Mesenchymal stem cell (in vitro differentiated cells and primary cell): Measurements from ENCODE around the gene CENPI.
A peak's percentile ranks its signal among the peaks of the same experiment; 100 is the strongest.

Experiments used
- DNase-seq: peaks from one replicate; pipeline ENCODE4 v3.0.0-alpha.2; 2013
- H2AFZ ChIP-seq: one replicate; pipeline ENCODE4 v1.6.1; 2013; ENCODE audit warnings: low read depth, mild to moderate bottlenecking, control low read depth, inconsistent platforms, low read length, moderate library complexity
- H2AK5ac ChIP-seq: 2 replicates; pipeline ENCODE4 v1.6.1; 2013; ENCODE audit warnings: low read length, moderate library complexity, mild to moderate bottlenecking, inconsistent platforms; ENCODE audit not compliant: severe bottlenecking
- H2BK120ac ChIP-seq: one replicate; pipeline ENCODE4 v1.6.1; 2013; ENCODE audit warnings: low read depth, mild to moderate bottlenecking, inconsistent platforms, low read length, moderate library complexity
- H2BK12ac ChIP-seq, 2 experiments: one replicate each; pipeline ENCODE4 v1.6.1; 2013; ENCODE audit warnings: inconsistent platforms in 2 of 2, low read length in 2 of 2, mild to moderate bottlenecking in 2 of 2, moderate library complexity in 2 of 2, control low read depth in 1 of 2
- H2BK15ac ChIP-seq: one replicate; pipeline ENCODE4 v1.6.1; 2013; ENCODE audit warnings: mild to moderate bottlenecking, low read depth, inconsistent platforms; ENCODE audit not compliant: poor library complexity, severe bottlenecking
- H2BK5ac ChIP-seq: 2 replicates; pipeline ENCODE4 v1.6.1; 2013; ENCODE audit warnings: low read depth, mild to moderate bottlenecking, low read length, control low read depth, inconsistent platforms; ENCODE audit not compliant: poor library complexity, severe bottlenecking
- H3K14ac ChIP-seq, 2 experiments: one replicate each; pipeline ENCODE4 v1.6.1; 2013; ENCODE audit warnings: inconsistent platforms in 2 of 2, low read length in 2 of 2, control low read depth in 1 of 2, mild to moderate bottlenecking in 1 of 2, moderate library complexity in 1 of 2
- H3K18ac ChIP-seq, 2 experiments: one replicate each; pipeline ENCODE4 v1.6.1; 2013; ENCODE audit warnings: inconsistent platforms in 2 of 2, low read length in 2 of 2, control low read depth in 1 of 2, low read depth in 1 of 2, mild to moderate bottlenecking in 1 of 2
- H3K23ac ChIP-seq, 2 experiments: one replicate each; pipeline ENCODE4 v1.6.1; 2013; ENCODE audit warnings: inconsistent platforms in 2 of 2, low read length in 2 of 2, mild to moderate bottlenecking in 2 of 2, moderate library complexity in 2 of 2, control low read depth in 1 of 2
- H3K27ac ChIP-seq: 2 replicates; pipeline ENCODE4 v1.5.1; 2013; ENCODE audit warnings: mild to moderate bottlenecking, moderate library complexity, low read length, control low read depth, inconsistent platforms; ENCODE audit not compliant: poor library complexity, severe bottlenecking
- H3K27me3 ChIP-seq, 2 experiments: 2 replicates each; pipeline versions ENCODE4 v1.6.1 to v1.7.0; 2013; ENCODE audit warnings: low read length in 2 of 2, mild to moderate bottlenecking in 2 of 2, moderate library complexity in 2 of 2, control low read depth in 1 of 2, inconsistent platforms in 1 of 2; ENCODE audit not compliant: control insufficient read depth in 1 of 2, insufficient read depth in 1 of 2
- H3K36me3 ChIP-seq, 2 experiments: 2 replicates each; pipeline versions ENCODE4 v1.6.1 to v1.7.0; 2013; ENCODE audit warnings: low read length in 2 of 2, control low read depth in 1 of 2, inconsistent platforms in 1 of 2, low read depth in 1 of 2, mild to moderate bottlenecking in 1 of 2; ENCODE audit not compliant: insufficient read depth in 2 of 2, control insufficient read depth in 1 of 2
- H3K4ac ChIP-seq, 2 experiments: one replicate each; pipeline ENCODE4 v1.6.1; 2013; ENCODE audit warnings: inconsistent platforms in 2 of 2, low read length in 2 of 2, mild to moderate bottlenecking in 2 of 2, moderate library complexity in 2 of 2, control low read depth in 1 of 2, low read depth in 1 of 2
- H3K4me1 ChIP-seq: 2 replicates; pipeline ENCODE4 v1.6.1; 2013; ENCODE audit warnings: low read depth, low read length, control low read depth; ENCODE audit not compliant: control insufficient read depth, insufficient read depth
- H3K4me2 ChIP-seq: 2 replicates; pipeline ENCODE4 v1.6.1; 2013; ENCODE audit warnings: low read length, mild to moderate bottlenecking, inconsistent platforms; ENCODE audit not compliant: poor library complexity, severe bottlenecking
- H3K4me3 ChIP-seq, 2 experiments: 2 replicates each; pipeline versions ENCODE4 v1.5.1 to v1.7.0; 2013; ENCODE audit warnings: low read length in 2 of 2, mild to moderate bottlenecking in 2 of 2, control low read depth in 1 of 2, low read depth in 1 of 2; ENCODE audit not compliant: insufficient read depth in 1 of 2
- H3K79me1 ChIP-seq: replicated peaks from 2 replicates; pipeline ENCODE4 v1.6.1; 2013; ENCODE audit warnings: mild to moderate bottlenecking, control low read depth, low read length, inconsistent platforms; ENCODE audit not compliant: poor library complexity, severe bottlenecking
- H3K9ac ChIP-seq: 2 replicates; pipeline ENCODE4 v1.7.0; 2013; ENCODE audit warnings: mild to moderate bottlenecking, low read length, moderate library complexity
- H3K9me3 ChIP-seq: 2 replicates; pipeline ENCODE4 v1.7.0; 2013; ENCODE audit warnings: mild to moderate bottlenecking, low read length; ENCODE audit not compliant: control insufficient read depth
- H4K8ac ChIP-seq: one replicate; pipeline ENCODE4 v1.6.1; 2013; ENCODE audit warnings: inconsistent platforms, mild to moderate bottlenecking, low read length, moderate library complexity
- H4K91ac ChIP-seq: one replicate; pipeline ENCODE4 v1.6.1; 2013; ENCODE audit warnings: mild to moderate bottlenecking, low read length, inconsistent platforms
- WGBS: methylation state at CpG from one replicate; pipeline ENCODE4 v1.1.7; 2013; ENCODE audit warnings: mixed read lengths; 5-methylcytosine and 5-hydroxymethylcytosine counted together

CENPI gene

DNA sequence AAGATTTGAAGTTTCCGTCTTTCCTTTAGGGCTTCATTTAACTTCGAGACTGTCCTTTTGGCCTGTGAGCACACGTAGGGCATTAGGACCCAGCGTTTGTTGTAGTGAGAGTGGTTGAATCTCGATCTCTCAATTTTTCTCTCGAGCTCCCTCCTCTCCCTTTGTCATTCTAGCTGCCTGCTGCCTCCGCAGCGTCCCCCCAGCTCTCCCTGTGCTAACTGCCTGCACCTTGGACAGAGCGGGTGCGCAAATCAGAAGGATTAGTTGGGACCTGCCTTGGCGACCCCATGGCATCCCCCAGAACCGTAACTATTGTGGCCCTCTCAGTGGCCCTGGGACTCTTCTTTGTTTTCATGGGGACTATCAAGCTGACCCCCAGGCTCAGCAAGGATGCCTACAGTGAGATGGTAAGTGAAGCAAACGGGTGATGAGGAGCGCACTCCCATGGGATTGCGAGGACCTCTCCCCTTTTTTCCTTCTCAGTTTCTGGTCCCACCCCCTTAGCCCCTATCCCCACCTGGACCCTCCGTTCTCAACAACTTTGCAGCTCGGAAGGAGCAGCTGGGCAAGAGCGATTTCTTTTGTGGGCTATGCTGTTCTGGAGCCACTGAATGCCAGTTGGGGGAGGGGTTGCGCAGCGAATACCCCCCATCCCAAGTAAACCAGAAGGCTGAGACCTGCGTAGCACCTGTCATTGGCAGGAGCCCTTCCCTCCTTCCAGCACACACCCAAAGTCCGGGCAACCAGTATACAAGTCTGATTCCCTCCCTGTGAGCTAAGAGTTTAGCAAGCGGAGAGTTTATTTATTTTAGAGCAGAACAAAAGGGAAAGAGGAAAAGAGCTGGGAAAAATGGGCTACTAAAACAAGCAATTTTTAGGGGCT, 19.0 kb upstream of the CENPI start, which contains the start of gene TMEM35A:
Gene TMEM35A, plus strand, starts transcription at position 164 of the 883 bp plus-strand sequence. Its CDS starts 124 bp downstream, at position 288.
- no peak within 1 kb of the TSS for H2BK12ac ChIP-seq

DNA sequence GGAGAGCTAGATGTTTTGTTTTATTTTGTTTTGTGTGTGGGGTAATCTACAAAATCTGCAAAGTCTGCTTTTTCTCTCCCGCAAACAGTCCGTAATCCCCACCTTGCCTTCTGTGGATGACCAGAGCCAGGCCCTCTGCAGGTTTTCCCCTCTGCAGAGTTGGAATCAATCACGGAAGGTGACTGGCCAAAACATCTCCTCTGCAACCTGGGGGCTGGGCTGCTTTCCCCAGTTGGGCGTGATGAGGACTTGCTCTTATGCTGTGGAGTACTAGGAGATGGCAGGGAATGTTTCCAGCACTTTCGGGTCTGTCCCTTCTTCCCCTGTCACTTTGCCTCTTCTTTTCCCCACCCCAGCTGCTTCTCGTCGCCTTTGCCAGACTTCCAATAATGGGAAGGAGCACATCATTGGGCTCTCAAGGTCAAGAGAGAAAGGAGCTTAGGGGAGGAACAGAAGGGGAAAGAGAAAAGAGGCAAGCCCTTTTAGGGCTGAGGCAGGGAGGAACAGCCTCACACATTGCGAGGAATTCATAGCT, 18.2 kb upstream of the CENPI start:
- Histone ChIP-seq H3K4me3 (peak overlapping the region in 1 of 2 experiments; percentile 84), H3K27ac (no peak overlapping the region), H3K18ac (no peak overlapping the region), H3K79me1 (no peaks in the 10 kb centered on the region), H3K14ac (no peak overlapping the region), H3K4ac (no peak overlapping the region), H2BK5ac (no peak overlapping the region), H3K4me2 (no peak overlapping the region), H2BK120ac (no peak overlapping the region), H3K36me3 (no peaks in the 10 kb centered on the region), H3K27me3 (peaks cover 4% of the 10 kb centered on the region in 2 experiments), H3K4me1 (no peaks in the 10 kb centered on the region), H2AK5ac (no peak overlapping the region), H4K91ac (no peak overlapping the region), H3K9me3 (no peaks in the 10 kb centered on the region), H3K9ac (peak overlapping the region; percentile 78), H2AFZ (no peak overlapping the region), H3K23ac (no peak overlapping the region), H4K8ac (no peak overlapping the region), H2BK15ac (no peak overlapping the region), H2BK12ac (no peak overlapping the region)
- WGBS, result 92% methylated on average over 1 of the region's 8 CpGs
- DNase-seq, result no peak

More for the DNA sequence above, 19.0 kb upstream of the CENPI start, which contains the start of gene TMEM35A:
- Histone ChIP-seq H3K23ac (no peak within 1 kb of the TSS), H2BK5ac (no peak within 1 kb of the TSS), H3K4me3 (peak within 1 kb of the TSS; percentile 47 to 84), H3K4me1 (no peaks in the 10 kb centered on the region), H3K14ac (no peak within 1 kb of the TSS), H4K8ac (no peak within 1 kb of the TSS), H4K91ac (no peak within 1 kb of the TSS), H3K9me3 (no peaks in the 10 kb centered on the region), H3K18ac (no peak within 1 kb of the TSS), H2AFZ (no peak within 1 kb of the TSS), H3K4ac (no peak within 1 kb of the TSS), H3K4me2 (peak within 1 kb of the TSS; percentile 74), H3K79me1 (no peaks in the 10 kb centered on the region), H3K36me3 (no peaks in the 10 kb centered on the region), H3K9ac (peak within 1 kb of the TSS; percentile 78), H3K27me3 (peaks cover 4% of the 10 kb centered on the region in 2 experiments), H3K27ac (no peak within 1 kb of the TSS), H2AK5ac (no peak within 1 kb of the TSS), H2BK120ac (no peak within 1 kb of the TSS), H2BK15ac (no peak within 1 kb of the TSS)
- DNase-seq, result peak; percentile 49
- 2% methylated on average over 9 of the region's 23 CpGs for WGBS

DNA sequence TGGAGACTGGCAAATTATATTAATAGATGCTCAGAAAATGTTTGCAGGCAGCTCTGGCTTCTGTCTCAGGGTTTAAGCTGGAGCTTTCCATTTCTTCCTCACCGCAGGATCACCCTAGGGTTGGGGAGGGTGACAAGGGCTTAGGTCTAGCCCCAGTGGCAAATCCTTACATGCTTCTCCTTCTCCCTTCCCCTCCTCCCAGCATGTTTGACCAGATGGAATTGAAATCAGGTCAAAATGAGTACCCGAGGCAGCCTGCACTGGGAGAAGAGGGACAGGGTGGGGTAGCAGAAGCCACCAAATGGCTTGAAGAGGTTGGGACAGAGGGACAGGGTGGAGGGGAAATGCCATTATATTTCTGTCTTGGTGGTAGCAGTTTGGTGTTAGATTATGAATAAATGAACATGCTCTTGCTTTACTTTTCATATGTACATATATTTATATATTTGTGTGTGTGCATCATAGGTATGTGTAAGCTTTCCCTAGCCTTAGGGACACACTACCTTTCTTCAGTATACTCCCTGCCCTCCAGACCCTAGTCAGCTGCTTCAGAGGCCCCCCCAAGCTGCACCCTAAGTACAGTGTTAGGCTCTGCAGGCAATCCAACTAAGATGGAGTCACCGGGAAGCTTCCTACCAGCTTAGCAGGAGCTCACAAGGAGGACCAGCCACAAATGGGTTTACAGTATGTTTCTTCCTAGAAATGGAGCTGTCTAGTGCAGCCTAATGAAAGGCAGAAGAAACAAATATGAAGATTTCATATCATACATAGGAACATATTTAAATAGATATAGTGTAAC, 17.5 kb upstream of the CENPI start:
- Histone ChIP-seq H3K9me3 (no peaks in the 10 kb centered on the region), H3K4me1 (no peaks in the 10 kb centered on the region), H3K23ac (no peak overlapping the region), H4K8ac (no peak overlapping the region), H3K4me2 (no peak overlapping the region), H2BK12ac (no peak overlapping the region), H4K91ac (no peak overlapping the region), H3K18ac (no peak overlapping the region), H3K9ac (peak overlapping the region; percentile 78), H3K36me3 (no peaks in the 10 kb centered on the region), H2BK120ac (no peak overlapping the region), H3K27ac (no peak overlapping the region), H3K4ac (no peak overlapping the region), H2BK5ac (no peak overlapping the region), H3K27me3 (peaks cover 4% of the 10 kb centered on the region in 2 experiments), H2AK5ac (no peak overlapping the region), H3K4me3 (peak overlapping the region in 1 of 2 experiments; percentile 84), H2BK15ac (no peak overlapping the region), H2AFZ (no peak overlapping the region), H3K14ac (no peak overlapping the region), H3K79me1 (no peaks in the 10 kb centered on the region)
- no CpG with 5 or more reads among the region's 3 CpGs for WGBS
- no peak for DNase-seq

DNA sequence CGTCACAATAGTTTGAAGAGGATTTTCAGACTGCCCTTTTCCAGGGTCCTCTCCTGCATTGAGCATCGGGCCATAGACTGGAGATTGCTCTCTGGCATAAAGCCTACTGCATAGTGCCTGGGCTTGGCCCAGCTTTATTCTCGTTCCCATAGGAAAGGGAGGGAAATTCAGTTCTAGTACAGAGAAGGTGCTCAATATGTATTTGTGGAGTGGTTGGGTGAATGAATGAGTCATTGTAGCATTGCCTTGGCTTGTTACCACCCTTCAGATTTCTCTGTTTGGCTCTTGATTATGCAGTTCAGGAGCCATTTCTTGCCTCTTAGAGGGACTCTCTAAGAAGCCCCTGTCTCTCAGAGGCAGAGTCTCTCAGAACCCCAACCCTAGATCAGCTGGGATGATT, 16.8 kb upstream of the CENPI start:
- H3K18ac ChIP-seq, result no peak overlapping the region
- H3K4ac ChIP-seq, result no peak overlapping the region

More for the DNA sequence above, 16.8 kb upstream of the CENPI start:
- no peak for DNase-seq
- no peaks in the 10 kb centered on the region for H3K79me1 ChIP-seq
- H2BK5ac ChIP-seq, result no peak overlapping the region
- H3K4me2 ChIP-seq, result no peak overlapping the region
- H3K27ac ChIP-seq, result no peak overlapping the region
- WGBS, result 94% methylated on average over 3 of the region's 3 CpGs
- H2AK5ac ChIP-seq, result no peak overlapping the region
- no peak overlapping the region for H2BK120ac ChIP-seq
- H3K4me3 ChIP-seq, result peak overlapping the region in 1 of 2 experiments; percentile 84
- no peaks in the 10 kb centered on the region for H3K4me1 ChIP-seq
- no peak overlapping the region for H3K23ac ChIP-seq
- no peaks in the 10 kb centered on the region for H3K36me3 ChIP-seq
- H2BK15ac ChIP-seq, result no peak overlapping the region
- H3K9ac ChIP-seq, result no peak overlapping the region
- H3K27me3 ChIP-seq, result peaks cover 4% of the 10 kb centered on the region in 2 experiments
- H2BK12ac ChIP-seq, result no peak overlapping the region
- no peak overlapping the region for H4K8ac ChIP-seq
- H3K9me3 ChIP-seq, result no peaks in the 10 kb centered on the region
- H2AFZ ChIP-seq, result no peak overlapping the region
- no peak overlapping the region for H4K91ac ChIP-seq
- H3K14ac ChIP-seq, result no peak overlapping the region
